HG03159 (cell line): Measurements from ENCODE around the gene ZNF836.

ENCODE experiments used
- ATAC-seq: cut with Tn5 transposase; IDR thresholded peaks from one replicate; pipeline ENCODE4 v1.9.1; 2021; ENCODE audit warnings: mild to moderate bottlenecking, moderate library complexity; ENCODE audit not compliant: unreplicated experiment

Gene ZNF836

DNA sequence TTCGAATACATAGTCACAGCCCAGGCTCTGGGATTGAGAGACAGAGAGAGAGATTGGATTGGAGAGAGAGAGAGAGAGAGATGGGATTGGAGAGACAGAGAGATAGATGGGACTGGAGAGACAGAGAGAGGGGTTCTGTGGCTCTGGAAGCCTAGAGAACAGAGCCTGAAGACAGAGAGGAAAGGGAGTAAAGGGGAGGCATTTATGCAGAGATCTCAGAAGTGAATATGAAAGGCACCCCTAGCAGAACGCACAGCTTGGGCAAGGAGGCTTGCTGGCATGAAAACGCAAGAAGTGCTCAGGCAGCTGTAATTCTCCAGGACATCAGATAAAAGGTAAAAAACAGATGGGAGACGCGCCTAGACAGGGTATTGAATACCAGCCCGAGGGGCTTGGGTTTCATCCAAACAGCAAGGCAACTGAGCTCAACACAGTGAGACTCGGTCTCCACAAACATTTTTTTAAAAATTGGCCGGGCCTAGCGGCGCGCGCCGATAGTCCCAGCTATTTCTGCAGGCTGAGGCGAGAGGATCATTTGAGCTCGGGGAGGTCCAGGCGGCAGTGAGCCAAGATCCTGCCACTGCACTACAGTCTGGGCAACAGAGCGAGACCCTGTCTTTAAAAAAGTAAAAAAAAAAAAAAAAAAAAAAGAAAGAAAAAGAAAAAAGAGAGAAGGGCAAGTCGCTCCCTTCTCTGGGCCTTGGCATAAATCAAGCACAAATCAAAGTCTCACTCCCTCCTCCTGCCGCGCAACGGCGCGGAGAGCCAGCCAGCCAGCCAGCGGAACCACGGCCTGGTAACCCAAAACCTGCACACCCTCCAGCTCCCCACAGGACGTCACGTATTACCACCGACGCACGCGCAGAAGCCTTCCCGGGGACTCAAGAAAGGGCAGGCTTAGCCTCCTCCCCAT is 17.7 kb upstream of the ZNF836 start:
- peak; percentile 7 for ATAC-seq

DNA sequence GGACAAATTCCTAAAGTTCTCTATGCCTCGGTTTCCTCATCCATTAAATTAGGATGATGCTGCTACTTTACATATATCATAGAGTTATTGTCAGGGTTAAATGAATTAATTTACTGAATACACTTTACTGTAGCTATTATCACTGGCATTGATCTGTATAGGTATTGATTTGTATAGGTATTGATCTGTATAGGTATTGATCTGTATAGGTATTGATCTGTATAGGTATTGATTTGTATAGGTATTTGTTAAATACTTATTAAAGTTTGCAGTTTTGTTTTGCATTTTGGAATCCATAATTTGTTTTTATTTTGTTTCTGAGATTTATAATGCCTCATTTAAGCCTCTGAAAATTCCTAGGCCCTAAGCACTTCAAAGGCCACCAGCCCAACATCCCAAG is 16.0 kb upstream of the ZNF836 start:
- ATAC-seq: no peak

DNA sequence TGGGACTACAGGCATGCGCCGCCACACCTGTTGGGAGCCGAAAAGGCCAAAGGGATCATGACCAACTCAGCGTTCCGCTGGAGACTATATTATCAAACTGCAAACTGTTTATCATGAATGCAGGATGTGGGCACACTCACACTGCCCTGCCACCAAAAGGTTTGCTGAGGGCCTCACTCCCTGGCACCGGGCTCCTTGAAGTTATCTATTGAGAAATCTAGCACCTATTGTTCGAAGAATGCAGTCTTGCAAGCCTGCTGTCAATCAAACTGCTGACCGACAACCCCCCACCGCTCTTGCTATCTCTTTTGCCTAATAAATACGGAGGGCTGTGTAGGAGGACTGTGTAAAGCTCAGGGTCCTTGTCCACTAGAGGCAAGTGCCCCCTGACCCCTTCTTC is 5.2 kb upstream of the ZNF836 start:
- no peak for ATAC-seq

DNA sequence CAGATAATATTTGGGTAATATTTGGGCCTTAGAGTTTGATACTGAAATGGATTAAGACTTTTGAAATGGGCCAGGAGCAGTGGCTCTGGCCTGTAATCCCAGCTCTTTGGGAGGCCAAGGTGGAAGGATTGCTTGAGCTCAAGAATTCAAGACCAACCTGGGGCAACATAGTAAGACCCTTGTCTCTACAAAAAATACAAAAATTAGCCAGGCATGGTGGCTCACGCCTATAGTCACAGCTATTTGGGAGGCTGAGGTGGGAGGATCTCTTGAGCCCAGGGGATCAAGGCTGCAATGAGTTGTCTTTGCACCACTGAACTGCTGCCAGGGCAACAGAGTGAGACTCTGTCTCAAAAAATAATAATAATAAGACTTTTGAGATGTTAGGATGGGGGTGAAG is 926 bp upstream of the ZNF836 start:
- no peak for ATAC-seq

DNA sequence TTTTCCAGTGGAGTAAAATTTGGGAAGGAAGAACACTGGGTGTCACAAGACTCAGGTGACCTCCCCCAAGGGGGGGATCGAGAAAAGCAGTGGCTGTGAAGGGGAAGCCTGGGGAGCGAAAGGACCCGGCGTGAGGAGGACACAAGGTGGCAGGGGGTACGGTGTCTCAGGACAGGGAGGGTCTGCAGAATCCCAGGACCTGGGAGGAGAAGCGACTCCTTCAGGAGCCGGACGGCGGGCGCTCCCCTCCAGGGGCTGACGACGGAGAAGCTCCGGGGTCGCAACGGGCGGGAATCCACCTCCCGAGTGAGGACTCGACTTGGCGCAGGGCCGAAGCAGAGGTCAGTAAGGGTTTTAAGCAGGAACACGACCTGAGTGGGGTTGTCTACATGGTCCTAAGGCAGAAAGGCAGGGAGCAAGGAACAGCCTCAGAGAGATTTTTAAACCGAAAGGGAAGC is 529 bp downstream of the ZNF836 start:
- ATAC-seq: peak; percentile 35

DNA sequence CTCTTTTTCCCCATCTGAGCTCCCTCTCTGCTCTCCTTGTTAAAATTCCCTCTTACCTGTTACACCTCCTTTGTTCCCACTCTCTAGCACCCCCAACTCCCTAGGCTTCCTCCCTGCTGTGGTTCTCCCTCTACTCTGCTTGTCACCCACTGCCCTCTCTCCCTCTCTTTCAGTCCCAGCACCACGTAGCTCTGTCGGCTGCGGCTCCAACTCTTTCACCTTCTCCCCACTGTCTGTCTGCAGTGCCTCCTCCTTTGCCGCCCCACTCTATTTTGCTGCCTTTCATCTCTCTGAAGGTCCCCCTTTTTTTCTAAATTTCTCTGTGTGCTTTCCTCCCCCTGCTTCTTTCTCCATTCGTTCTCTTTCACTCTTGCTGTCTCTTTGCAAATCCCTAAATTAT is 1.1 kb downstream of the ZNF836 start:
- no peak for ATAC-seq

DNA sequence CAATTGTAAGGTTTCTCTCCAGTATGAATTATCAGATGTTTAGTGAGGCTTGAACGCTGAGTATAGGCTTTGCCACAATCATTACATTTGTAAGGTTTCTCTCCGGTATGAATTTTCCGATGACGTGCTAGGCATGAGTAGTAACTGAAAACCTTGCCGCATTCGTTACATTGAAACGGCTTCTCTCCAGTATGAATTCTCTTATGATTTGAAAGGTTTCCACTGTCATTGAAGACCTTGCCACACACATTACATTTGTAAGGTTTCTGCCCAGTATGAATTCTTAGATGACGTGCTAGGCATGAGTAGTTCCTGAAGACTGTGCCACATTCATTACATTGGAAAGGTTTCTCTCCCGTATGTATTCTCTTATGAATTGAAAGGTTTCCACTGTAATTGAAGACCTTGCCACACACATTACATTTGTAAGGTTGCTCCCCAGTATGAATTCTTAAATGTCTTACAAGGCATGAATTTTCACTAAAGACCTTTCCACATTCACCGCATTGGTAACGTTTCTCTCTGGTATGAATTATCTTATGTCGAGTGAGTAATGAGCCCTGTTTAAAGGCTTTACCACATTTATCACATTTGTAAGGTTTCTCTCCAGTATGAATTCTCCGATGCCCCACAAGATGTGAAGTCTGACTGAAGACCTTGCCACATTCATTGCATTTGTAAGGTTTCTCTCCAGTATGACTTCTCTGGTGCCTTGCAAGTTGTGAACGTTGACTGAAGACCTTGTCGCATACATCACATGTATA is 15.6 kb downstream of the ZNF836 start:
- no peak for ATAC-seq

DNA sequence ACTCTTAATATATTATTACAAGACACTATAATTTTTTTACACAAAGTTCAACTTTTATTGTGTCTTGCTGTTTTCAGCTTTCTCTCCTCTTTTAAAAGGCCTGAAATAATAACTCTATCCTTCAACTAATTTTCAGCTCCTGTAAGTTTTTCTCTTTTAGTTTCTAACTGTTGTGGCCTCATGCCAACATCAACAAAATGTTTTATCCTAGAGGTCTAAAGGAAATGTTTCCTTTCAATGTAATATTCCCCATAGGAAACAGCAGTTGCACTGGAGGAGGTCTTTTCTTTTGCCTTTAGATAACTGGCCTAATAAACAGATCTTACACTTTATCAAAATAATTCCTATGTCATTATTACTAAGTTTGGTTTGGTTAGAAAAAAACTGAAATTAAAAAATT is 23.2 kb downstream of the ZNF836 start:
- ATAC-seq: no peak

DNA sequence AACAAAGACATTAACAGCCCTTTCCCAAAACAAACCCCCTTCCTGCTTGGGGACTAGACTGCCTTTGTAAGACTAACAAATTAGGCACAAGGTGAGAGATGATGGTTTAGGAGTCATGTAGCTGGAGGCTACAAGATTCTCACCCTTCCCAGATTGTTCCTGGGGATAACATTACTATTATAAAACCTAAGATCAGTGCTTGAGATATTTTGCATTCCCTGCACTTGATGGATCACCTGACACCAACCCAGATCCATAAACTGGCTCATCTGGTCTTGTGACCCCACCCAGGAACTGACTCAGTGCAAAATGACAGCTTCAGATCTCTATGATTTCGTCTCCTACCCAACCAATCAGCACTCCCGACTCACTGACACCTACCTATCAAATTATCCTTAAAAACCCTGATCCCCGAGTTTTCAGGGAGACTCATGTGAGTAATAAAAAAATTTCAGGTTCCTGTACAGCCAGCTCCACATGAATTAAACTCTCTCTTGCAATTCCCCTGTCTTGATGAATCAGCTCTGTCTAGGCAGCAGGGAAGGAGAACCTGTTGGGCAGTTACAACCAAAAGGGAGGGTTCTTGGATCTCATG is 29.3 kb downstream of the ZNF836 start:
- no peak for ATAC-seq

DNA sequence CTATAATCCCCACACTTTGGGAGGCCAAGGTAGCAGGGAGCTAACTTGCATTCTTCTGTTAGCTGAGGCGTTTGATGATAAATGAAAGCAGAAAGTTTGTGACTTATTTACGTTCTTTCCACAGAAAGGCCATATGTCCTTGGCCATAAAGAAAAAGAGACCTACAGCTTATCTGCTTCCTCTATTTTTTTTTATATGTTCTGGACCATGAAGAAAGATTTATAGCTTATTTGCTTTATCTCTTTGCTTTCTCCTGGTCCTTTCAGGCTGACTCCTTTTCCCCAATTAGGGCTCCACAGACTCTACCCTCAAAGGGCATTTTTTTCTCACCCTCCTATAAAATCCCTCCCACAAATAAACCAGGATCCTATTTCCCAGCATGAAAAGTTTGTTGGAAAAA is 30.2 kb downstream of the ZNF836 start:
- no peak for ATAC-seq

DNA sequence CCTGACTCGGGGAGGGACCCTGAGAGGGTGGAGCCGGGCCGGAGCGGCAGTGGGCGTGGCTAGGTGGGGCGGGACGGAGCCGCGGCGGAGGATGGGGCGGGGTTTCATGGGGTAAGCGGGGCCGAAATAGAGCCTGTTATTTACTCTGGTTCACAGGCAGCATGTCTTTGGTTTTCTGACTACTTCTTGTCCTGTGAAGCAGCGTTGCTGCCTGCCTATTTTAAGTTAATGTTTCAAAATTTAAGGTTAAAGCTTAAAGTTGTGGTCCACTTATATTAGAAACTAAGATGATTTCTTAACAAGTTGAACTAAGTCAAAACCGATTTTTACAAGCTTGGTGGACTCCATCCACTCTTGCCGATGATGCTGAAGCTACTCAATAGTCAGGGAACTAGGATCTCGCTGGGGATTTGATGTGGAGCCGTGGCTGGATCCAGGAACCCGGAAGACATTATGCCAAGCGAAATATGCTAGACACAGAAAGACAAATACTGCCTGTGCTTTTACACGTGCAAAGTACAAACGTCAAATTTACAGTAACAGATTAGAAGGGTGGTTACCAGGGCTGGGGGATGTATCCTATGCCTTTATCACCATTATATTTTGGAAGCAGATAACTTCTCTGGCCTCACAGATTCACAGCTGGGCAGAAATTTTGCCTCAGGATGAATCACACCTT is 31.2 kb downstream of the ZNF836 start:
- peak; percentile 92 for ATAC-seq

DNA sequence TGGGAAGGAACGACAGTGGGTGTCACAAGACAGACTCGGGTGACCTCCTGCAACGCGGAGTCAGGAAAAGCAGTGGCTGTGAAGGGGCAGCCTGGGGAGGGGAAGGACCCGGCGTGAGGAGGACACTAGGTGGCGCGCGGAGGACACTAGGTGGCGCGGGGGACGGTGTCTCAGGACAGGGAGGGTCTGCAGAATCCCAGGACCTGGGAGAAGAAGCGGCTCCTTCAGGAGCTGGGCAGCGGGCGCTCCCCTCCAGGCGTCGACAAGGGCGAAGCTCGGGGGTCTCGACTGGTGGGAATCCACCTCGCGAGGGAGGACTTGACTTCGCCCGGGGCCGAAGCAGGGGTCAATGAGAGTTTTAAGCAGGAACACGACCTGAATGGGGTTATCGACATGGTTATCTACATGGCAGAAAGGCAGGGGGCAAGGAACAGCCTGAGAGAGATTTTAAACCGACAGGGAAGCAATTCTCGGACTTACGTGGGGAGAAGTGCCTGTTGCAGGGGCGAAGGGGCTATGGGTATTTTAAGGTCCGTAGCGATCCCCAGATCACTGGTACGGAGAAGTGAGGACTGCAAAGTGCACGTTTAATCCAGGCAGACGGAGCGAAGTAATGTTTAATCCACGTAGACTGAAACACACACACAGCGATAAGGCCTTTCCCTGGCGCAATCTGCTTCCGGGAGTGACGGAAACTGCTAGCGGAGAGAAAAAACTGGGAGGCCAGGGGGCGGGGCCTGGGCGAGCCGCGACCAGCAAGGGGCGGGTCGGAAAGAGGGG is 32.0 kb downstream of the ZNF836 start, which contains the start of gene ZNF616:
ZNF616 (minus strand) TSS at position 687 of the 780 bp plus-strand sequence. CDS start 9,426 bp downstream, outside the sequence.
- peak; percentile 54 for ATAC-seq

DNA sequence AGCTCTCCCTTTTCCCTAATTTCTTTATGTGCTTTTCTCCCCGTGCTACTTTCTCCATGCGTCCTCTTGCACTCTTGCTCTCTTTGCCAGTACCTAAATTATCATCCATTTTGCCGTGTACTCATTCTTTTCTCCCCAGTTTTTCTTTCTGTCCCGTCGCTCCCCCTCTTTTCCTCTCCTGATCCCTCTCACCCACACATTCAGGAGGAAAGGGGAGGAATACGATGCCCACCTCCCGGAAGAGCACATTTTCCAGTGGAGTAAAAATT is 32.5 kb downstream of the ZNF836 start:
- ATAC-seq: no peak

DNA sequence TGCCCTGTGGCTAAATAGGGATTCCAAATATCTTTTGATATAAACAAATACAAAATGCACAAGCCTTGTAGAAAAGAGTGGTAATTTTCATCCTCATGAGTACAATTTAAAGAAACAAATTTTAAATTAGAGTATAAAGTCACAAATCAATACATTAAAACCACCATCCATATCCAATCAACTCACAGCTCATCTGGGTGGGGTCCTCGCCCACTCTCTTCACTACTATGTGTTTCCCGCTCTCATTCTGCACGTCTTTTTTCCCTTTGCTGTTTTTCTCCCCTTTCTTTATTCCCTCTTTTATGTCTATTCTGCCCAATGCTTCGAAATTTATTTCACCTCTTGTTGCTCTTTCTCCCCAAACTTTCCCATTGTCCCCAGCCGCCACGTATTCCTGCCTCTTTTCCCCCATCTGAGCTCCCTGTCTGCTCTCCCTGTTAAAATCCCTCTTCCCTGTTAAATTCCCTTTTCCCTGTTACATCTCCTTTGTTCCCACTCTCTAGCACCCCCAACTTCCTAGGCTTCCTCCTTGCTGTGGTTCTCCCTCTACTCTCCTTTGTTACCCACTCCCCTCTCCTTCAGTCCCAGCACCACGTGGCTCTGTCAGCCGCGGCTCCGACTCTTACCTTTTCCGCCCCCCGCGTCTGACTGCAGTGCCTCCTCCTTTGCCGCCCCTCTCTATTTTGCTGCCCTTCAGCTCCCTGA is 33.0 kb downstream of the ZNF836 start:
- no peak for ATAC-seq

DNA sequence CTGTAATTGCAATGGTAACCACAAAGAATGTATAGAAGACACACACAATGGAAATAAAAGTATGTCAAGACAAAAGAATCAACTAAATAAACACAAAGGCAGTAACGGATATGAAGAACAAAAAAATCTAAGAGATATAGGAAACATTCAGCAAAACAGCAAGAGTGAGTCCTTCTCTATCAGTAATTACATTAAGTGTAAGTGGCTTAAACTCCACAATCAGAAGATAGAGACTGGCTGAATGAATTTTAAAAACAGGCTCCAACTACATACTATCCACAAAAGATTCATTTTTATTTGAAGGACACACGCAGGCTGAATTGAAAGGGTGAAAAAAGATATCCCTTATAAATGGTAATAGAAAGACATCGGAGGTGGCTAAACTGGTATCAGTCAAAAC is 51.1 kb downstream of the ZNF836 start:
- no peak for ATAC-seq

DNA sequence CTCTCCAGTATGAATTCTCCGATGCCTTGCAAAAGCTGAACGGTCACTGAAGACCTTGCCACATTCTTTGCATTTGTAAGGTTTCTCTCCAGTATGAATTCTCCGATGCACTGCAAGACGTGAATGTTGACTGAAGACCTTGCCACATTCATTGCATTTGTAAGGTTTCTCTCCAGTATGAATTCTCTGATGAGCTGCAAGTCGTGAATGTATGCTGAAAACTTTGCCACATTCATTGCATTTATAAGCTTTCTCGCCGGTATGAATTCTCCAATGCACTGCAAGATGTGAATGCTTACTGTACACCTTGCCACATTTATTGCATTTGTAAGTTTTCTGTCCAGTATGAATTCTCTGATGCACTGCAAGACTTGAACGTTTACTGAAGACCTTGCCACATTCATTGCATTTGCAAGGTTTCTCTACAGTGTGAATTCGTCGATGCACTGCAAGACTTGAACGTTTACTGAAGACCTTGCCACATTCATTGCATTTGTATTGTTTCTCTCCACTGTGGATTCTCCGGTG is 55.8 kb downstream of the ZNF836 start:
- no peak for ATAC-seq

DNA sequence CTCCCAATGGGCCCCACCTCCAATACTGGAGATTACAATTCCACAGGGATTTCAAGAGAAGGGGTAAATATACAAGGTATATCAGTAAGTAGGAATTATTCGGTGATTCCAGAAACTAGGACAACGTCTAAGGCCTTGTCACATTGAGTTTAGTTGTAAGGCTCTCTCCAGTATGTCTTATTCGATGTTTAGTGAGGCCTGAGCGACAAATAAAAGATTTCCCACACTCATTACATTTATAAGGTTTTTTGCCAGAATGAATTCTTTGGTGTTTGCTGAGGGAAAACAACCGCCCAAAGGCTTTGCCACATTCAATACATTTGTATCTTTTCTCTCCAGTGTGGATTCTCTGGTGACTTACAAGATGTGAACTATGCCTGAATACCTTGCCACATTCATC is 56.7 kb downstream of the ZNF836 start:
- ATAC-seq: no peak

DNA sequence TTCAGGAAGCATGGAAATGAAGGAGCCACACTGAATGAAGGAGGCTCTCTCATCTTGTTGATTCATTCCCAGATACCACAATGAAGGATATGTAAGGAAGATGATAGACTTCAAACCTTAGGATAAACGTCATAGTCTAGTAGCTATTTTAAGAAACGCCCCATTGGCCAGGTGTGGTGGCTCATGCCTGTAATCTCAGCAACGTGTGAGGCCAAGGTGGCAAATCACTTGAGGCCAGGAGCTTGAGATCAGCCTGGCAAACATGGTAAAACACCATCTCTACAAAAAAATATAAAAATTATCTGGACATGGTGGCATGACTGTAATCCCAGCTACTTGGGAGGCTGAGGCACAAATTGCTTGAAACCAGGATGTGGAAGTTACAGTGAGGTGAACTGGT is 58.8 kb downstream of the ZNF836 start:
- ATAC-seq: no peak

DNA sequence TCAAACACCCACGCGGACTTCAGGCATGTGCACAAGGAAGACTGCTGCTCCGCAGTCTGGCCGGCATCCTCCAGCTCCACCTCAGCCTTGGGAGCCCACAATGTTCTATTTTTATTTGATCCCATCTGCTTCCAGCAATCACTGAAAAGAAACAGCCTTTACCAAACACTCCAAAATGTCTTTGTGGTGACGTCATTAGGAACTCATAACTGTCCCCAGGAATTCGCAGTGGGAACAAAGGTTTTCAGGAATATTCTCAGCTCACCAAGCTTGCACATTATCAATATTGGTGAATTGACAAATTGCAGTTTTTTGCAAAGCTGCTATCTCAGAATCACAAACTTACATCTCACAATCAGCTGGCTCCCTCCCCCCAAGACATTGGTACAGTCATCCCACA is 60.6 kb downstream of the ZNF836 start:
- no peak for ATAC-seq
